Superior temporal gyrus (tissue), 1 donor: ENCODE results near the gene CCDC93.
"Not testable (repeated sequence)": the region's sequence is repeated elsewhere in the genome, so short reads cannot be mapped to it uniquely, and the experiment has no call there.

ENCODE experiments used
- DNase-seq: peaks from one replicate; pipeline ENCODE4 v3.0.0-alpha.2; 2016; ENCODE audit errors: extremely low spot score

Gene CCDC93

GRCh38 chr2:118046634-118047210, 32.9 kb upstream of the CCDC93 start:
- peak; percentile 76 for DNase-seq

- DNase-seq: no peak
Measured at GRCh38 chr2:118045286-118045685, 31.4 kb upstream of the CCDC93 start.

GRCh38 chr2:118044854-118045253, 31.0 kb upstream of the CCDC93 start:
- no peak for DNase-seq

GRCh38 chr2:118044103-118044716, 30.3 kb upstream of the CCDC93 start:
- no peak for DNase-seq

GRCh38 chr2:118040891-118041290, 27.0 kb upstream of the CCDC93 start:
- no peak for DNase-seq

GRCh38 chr2:118032169-118033013, 18.5 kb upstream of the CCDC93 start:
- DNase-seq: peak; percentile 78

- DNase-seq: no peak
Measured at GRCh38 chr2:118031566-118031965, 17.7 kb upstream of the CCDC93 start.

GRCh38 chr2:118029025-118029424, 15.2 kb upstream of the CCDC93 start:
- DNase-seq: no peak

- DNase-seq: no peak
Measured at GRCh38 chr2:118021356-118021755, 7.5 kb upstream of the CCDC93 start.

GRCh38 chr2:118019821-118020220, 6.0 kb upstream of the CCDC93 start:
- no peak for DNase-seq

- no peak for DNase-seq
Measured at GRCh38 chr2:118016911-118017310, 3.0 kb upstream of the CCDC93 start.

GRCh38 chr2:118015761-118016160, 1.9 kb upstream of the CCDC93 start:
- not testable (repeated sequence) for DNase-seq

- no peak for DNase-seq
Measured at GRCh38 chr2:118014492-118014824, 588 bp upstream of the CCDC93 start.

- no peak for DNase-seq
Measured at GRCh38 chr2:118013221-118013723, 598 bp downstream of the CCDC93 start.

- DNase-seq: peak; percentile 20
Measured at GRCh38 chr2:118012778-118013177, 1.1 kb downstream of the CCDC93 start.

- DNase-seq: no peak
Measured at GRCh38 chr2:118010473-118010872, 3.4 kb downstream of the CCDC93 start.

- DNase-seq: no peak
Measured at GRCh38 chr2:118006861-118007260, 7.0 kb downstream of the CCDC93 start.

- no peak for DNase-seq
Measured at GRCh38 chr2:118006326-118006725, 7.5 kb downstream of the CCDC93 start.

- DNase-seq: peak; percentile 97
Measured at GRCh38 chr2:118003396-118003824, 10.5 kb downstream of the CCDC93 start.

GRCh38 chr2:118000041-118000440, 13.8 kb downstream of the CCDC93 start:
- DNase-seq: no peak

GRCh38 chr2:117997872-117998454, 15.9 kb downstream of the CCDC93 start:
- no peak for DNase-seq

- no peak for DNase-seq
Measured at GRCh38 chr2:117996525-117996924, 17.3 kb downstream of the CCDC93 start.
